Suprapubic skin (tissue), 3 donors: ENCODE results near the gene MAMLD1.

ENCODE experiments used
- CTCF ChIP-seq, 2 donors: fragments of 200-600 bp in 1 of 2; fragments of 450-650 bp in 1 of 2; sonication (generic) in 1 of 2; IDR thresholded peaks; one replicate each; pipeline ENCODE4 v1.5.1; 2016 to 2019; ENCODE audit warnings: antibody characterized with exemption in 2 of 2, mild to moderate bottlenecking in 1 of 2, moderate library complexity in 1 of 2
- EP300 ChIP-seq: sonication (generic); formaldehyde crosslinking; IDR thresholded peaks from one replicate; pipeline ENCODE4 v1.6.1; 2017; ENCODE audit warnings: antibody characterized with exemption
- POLR2A ChIP-seq, 2 donors: fragments of 450-650 bp; IDR thresholded peaks; one replicate each; pipeline ENCODE4 v1.6.1; 2017; ENCODE audit warnings: antibody characterized with exemption in 2 of 2, mild to moderate bottlenecking in 2 of 2, moderate library complexity in 2 of 2

- no peak for TF ChIP-seq CTCF (IDR thresholded peaks at IDR 0.05)
- no peak for TF ChIP-seq EP300
- TF ChIP-seq POLR2A (IDR thresholded peaks at IDR 0.05): no peak
Measured at GRCh38 chrX:150525061-150525919, 162.2 kb downstream of the MAMLD1 start.
